Measurements from ENCODE around the gene TOM1L2. TPM values are rescaled to one million over a fixed set of nuclear protein-coding genes. Genes with fewer than 3 reads are reported as not detected.

The TOM1L2 gene
- total RNA-seq, 1 experiment from 2014 or later, result 24.1 TPM

- Histone ChIP-seq H2AFZ (ENCODE audit: low read depth, low read length, poor library complexity, severe bottlenecking) (no peak overlapping the region), H3K9ac (ENCODE audit: low read length) (no peak overlapping the region), H3K4me1 (ENCODE audit: control insufficient read depth in 1 of 2, insufficient read depth in 2 of 2, low read length in 2 of 2) (peaks cover 22 to 29% of the 10 kb centered on the region in 2 experiments), H3K4me2 (ENCODE audit: low read length) (no peak overlapping the region), H4K20me1 (ENCODE audit: insufficient read depth) (no peaks in the 10 kb centered on the region), H3K9me3 (ENCODE audit: control insufficient read depth in 1 of 2, insufficient read depth in 1 of 2, low read depth in 1 of 2, low read length in 2 of 2) (no peaks in the 10 kb centered on the region), H3K79me2 (ENCODE audit: insufficient read depth, low read length) (peaks cover 4% of the 10 kb centered on the region; the same call in 1 of the 2 replicates), H3K27ac (ENCODE audit: low read depth, low read length) (no peak overlapping the region), H3K27me3 (ENCODE audit: insufficient read depth, low read length) (no peaks in the 10 kb centered on the region), H3K36me3 (ENCODE audit: control insufficient read depth in 1 of 2, insufficient read depth in 2 of 2, low read length in 2 of 2) (no peaks in the 10 kb centered on the region), H3K9me2 (ENCODE audit: insufficient read depth) (no peaks in the 10 kb centered on the region), H3K4me3 (replicated peaks in 1 of 2; ENCODE audit: low read depth in 1 of 2, low read length in 2 of 2) (no peak overlapping the region)
- intact Hi-C loops (cut with micrococcal nuclease), result no loop called here
- BruUV-seq (replicated peaks), result no TSS peak
- ATAC-seq (no peak), DNase-seq (ENCODE audit: low read depth, low spot score) (no peak)
- no peak for TF ChIP-seq SIN3A (IDR thresholded peaks at IDR 0.05; ENCODE audit: low read depth)
- TF ChIP-seq CBX3 (IDR thresholded peaks at IDR 0.05; ENCODE audit: low read depth), result no peak
- no peak for TF ChIP-seq SP1 (IDR thresholded peaks at IDR 0.05; ENCODE audit: low read depth)
- no peak for TF ChIP-seq YY1 (IDR thresholded peaks at IDR 0.05; ENCODE audit: extremely low read depth, insufficient replicate concordance, low read depth, low read length)
- no peak for TF ChIP-seq MAX (IDR thresholded peaks at IDR 0.05)
- TF ChIP-seq ATF3 (IDR thresholded peaks at IDR 0.05), result no peak
- no peak for TF ChIP-seq ZNF274 (IDR thresholded peaks at IDR 0.05; ENCODE audit: low read depth, low read length)
- no peak for TF ChIP-seq RAD21 (IDR thresholded peaks at IDR 0.05; ENCODE audit: low read depth)
- TF ChIP-seq TCF7L2 (IDR thresholded peaks at IDR 0.05; ENCODE audit: borderline replicate concordance, extremely low read depth, insufficient read depth, insufficient read length), result no peak
- TF ChIP-seq EGR1 (IDR thresholded peaks at IDR 0.05; ENCODE audit: low read depth), result no peak
- no peak for TF ChIP-seq CEBPB (IDR thresholded peaks at IDR 0.05; ENCODE audit: low read depth)
- TF ChIP-seq ZFX (IDR thresholded peaks at IDR 0.05), result no peak
- no peak for TF ChIP-seq POLR2AphosphoS5 (IDR thresholded peaks at IDR 0.05; ENCODE audit: low read depth, low read length)
- TF ChIP-seq SRF (IDR thresholded peaks at IDR 0.05; ENCODE audit: low read depth), result no peak
- RAD21 ChIA-PET (ENCODE audit: low non-redundant PET in 1 of 2, low total read pairs in 2 of 2, uncharacterized antibody in 2 of 2, unreplicated experiment in 2 of 2), result no interaction called here
- POLR2A ChIA-PET, result no interaction called here
- CTCF ChIA-PET, result no interaction called here
Measured at GRCh38 chr17:17963066-17963465, 9.1 kb downstream of the TOM1L2 start.
